MV-4-11 (cell line): ENCODE data around the gene CHST7.
"Not testable (repeated sequence)": the region's sequence is repeated elsewhere in the genome, so short reads cannot be mapped to it uniquely, and the experiment has no call there.

Source experiments
- DNase-seq: peaks from one replicate; lab custom pipeline; 2025; lab: John Stamatoyannopoulos, UW

Gene CHST7

DNA sequence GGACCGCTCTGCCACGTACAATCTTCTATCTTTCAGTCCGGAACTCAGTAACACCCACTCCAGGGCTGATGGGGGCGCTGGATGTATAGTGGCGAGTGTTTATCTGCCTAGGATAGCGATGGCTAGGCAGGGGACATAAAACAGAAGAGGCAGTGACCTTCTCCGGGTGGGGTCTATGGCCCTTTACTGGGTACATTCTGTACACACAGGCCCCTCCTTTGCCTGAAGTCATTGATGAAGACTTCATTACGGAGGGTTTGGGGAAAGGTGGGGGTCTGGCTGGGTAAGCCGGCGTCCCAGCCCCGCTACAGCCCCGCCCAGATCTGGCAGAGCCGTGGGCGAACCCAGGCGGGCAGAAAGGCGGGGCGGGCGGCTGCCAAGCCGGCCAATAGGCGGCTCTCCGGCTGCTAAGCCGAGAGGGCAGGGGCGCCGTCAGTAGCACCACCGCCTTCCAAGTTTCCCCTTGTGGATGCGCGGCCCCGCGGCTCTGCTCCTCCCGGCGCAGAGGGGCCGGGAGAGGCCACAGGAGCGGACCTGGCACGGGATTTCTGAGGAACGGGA is at the start of gene CHST7:
Gene CHST7 (plus strand): TSS at position 435 of the 561 bp plus-strand sequence. CDS start 167 bp downstream, outside the sequence.
- no peak for DNase-seq

DNA sequence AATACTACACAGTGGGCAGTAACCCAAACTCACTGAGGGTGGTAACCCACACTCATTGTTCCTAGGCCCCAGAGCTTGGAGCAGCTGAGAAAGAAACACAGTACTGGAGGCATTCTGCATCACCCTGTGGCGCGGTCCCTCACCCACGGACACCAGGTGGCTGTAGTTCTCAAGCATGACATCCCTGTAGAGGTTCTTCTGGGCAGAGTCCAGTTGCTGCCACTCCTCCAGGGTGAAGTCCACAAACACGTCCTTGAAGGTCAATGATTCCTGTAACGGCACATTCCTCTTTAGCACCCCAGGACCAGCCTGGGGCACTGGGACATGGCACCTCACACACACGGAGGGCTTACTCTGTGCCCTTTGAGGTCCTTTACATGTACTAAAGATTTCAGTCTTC is 44.9 kb upstream of the CHST7 start:
- not testable (repeated sequence) for DNase-seq

GRCh38 chrX:46529740-46530403 is 43.7 kb upstream of the CHST7 start:
- DNase-seq, result peak; percentile 34

DNA sequence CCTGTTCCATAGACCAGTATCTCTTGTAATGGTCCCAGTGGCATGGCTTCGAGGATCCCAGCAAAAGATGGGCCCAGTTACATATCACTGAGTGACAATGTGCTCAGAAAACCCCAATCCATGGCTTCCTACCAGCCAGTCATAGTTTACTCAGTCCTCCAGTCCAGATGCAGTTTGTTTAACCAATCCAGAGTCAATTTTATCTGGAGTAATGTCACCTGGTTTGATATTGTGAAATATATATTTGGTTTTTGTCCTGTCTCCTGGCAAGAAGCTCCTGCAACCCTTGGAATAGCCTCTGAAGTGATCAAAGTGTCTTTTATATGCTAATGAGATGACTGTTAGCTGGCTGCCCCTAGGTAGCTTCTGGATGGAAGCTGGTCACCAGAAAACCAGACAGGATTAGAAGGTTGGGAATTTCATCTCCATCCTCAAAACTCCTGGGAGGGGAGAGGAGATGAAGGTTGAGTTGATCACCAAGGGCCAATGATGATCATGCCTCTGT is 43.1 kb upstream of the CHST7 start:
- DNase-seq, result not testable (repeated sequence)

DNA sequence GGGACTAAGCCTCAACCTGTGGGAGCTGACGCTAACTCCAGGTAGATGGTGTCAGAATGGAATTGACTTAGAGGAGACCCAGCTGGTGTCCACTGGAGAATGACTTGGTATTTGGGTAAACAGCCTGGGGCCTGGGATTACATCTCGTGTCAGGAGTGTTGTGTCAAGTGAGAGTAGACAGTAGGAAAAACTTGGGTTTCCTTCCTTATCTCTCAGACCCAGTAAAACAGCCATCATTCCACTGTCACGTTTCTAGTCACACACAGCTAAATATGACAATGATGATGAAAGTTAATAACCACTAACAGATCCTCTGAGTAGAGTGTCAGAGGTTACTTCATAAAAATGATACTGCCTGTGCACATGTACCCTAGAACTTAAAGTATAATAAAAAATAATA is 42.1 kb upstream of the CHST7 start:
- DNase-seq, result peak; percentile 1

- peak; percentile 3 for DNase-seq
Measured at GRCh38 chrX:46543441-46543840, 30.1 kb upstream of the CHST7 start.

DNA sequence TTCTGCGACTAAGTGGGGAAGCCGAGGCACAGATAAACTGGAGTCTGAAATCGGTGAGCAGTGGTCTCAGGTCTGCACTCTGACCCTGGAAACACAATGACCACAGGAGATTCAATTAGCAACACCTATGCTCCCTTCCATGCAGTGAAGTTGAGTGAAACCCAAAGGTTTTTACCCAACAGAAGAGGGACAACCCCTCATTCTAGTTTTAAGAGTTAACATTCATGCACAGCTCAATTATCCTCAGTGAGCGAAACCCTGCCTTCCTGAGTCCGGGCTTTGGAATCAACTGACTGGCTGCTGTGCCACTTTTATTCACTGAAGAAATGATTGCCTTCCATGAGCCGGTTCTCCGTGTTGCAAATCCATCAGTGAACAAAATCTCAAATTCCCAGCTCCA is 29.0 kb upstream of the CHST7 start:
- DNase-seq, result not testable (repeated sequence)

- peak; percentile 83 for DNase-seq
Measured at GRCh38 chrX:46545111-46546005, 28.2 kb upstream of the CHST7 start, which contains the start of gene ZNF674. TSS of gene ZNF674 (minus strand) at chrX:46545421. CDS start at chrX:46542087, 3,334 bp downstream.

GRCh38 chrX:46547857-46548256 is 25.7 kb upstream of the CHST7 start:
- DNase-seq, result no peak

GRCh38 chrX:46549914-46550313 is 23.7 kb upstream of the CHST7 start:
- DNase-seq, result no peak

- DNase-seq, result no peak
Measured at GRCh38 chrX:46551494-46552128, 22.0 kb upstream of the CHST7 start.

DNA sequence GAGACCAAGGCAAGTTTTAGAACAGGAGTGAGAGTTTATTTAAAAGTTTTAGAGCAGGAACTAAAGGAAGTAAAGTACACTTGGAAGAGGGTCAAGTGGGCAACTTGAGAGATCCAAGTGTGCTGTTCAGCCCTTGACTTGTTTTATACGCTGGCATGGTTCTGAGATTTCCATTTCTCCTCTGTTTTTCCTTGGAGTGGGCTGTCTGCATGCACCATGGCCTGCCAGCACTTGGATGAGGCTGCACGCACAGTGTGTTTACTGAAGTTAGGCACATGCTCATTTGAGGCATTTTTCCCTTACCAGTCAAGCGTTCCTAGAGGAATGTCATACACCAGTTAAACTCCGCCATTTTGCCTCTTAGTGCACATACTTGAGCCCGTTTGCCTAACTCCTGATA is 19.6 kb upstream of the CHST7 start:
- no peak for DNase-seq

- peak; percentile 32 for DNase-seq
Measured at GRCh38 chrX:46554942-46555341, 18.6 kb upstream of the CHST7 start.

- DNase-seq, result no peak
Measured at GRCh38 chrX:46559062-46559461, 14.5 kb upstream of the CHST7 start.

- peak; percentile 87 for DNase-seq
Measured at GRCh38 chrX:46561824-46562657, 11.5 kb upstream of the CHST7 start.

DNA sequence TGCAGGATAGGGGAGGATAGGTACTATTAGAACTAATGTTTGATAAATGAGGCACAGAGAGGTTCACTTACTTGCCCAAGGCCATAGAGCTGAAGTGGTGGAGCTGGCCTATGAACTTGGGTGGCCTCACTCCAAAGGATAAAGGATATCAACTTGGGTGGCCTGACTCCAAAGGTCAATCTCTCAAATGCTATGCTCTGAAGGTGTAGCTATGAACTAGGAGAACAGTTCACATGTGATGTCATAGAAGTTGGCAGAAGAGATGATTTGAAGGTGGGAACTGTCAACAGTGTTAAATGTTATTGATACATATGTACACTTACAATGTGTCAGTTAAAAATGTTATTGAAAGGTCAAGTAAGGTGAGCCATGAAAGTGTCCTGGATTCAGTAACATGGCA is 6.2 kb upstream of the CHST7 start:
- DNase-seq, result no peak

DNA sequence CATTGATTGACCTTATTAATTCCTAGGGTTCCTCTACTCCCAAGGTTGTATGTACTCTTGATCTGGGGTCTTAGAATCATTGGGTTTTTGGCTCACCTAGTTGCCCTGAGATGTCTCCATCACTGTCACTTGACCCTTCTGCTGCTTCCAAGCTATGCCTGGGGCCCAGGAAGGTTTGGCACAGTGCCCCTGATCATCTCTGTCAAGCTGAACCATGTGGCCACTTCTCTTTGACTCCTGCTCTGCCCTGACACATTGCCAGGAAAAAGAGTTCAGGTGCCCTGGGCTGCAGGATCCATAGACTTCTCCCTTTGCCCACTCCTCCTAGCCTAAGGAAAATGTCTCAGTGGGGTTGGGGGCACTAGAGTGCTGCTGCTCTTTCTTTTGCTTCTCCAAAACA is 3.9 kb upstream of the CHST7 start:
- DNase-seq, result no peak

- DNase-seq, result no peak
Measured at GRCh38 chrX:46571423-46572339, 1.9 kb upstream of the CHST7 start.

DNA sequence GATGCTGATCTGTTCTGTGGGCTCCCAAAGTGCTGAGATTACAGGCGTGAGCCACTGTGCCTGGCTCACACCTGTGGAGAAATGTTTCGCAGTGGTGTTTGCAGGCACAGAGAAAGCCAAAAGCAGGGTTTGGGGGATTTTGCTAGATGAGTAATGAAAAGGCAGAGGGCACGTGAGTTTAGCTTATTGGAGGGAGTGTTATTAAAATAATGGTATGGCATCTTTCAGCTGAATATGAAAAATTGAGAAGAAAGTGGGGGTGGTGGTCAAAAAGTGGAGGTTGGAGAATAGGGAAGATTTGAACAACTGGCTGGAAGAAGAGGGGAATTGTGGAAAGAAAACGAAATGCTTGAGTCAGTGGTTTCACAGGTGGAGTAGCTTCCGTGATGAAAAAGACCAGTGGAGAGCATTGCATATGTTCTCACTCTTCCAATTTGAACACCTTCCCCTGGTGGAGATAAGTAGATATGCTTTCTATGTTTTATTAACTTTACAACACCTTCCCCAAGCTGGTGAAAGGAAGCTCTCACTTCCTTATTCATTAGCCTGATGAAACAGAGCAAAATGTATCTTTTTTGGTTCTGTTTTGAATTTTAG is 1.1 kb upstream of the CHST7 start:
- peak; percentile 54 for DNase-seq
